Endothelial cell of umbilical vein (primary cell): ENCODE results near the gene PLCG2. TPM values are rescaled to one million over a fixed set of nuclear protein-coding genes. Genes with fewer than 3 reads are reported as not detected.
"Not testable (repeated sequence)": the region's sequence is repeated elsewhere in the genome, so short reads cannot be mapped to it uniquely, and the experiment has no call there.

Source experiments
- BruUV-seq: library from RNA; stranded (reverse); fragments of 400-500 nt; replicated peaks from 2 replicates; lab custom pipeline; 2021; lab: Mats Ljungman, UMichigan
- CTCF ChIA-PET: fragments of 300-600, 350-600 bp; sonication (Branson Sonifier 250); formaldehyde crosslinking; loops from one replicate; lab custom pipeline; 2021; ENCODE audit warnings: antibody characterized with exemption, inconsistent platforms; lab: Charles Lee
- POLR2A ChIA-PET: fragments of 300-600, 350-600 bp; sonication (Branson Sonifier 250); formaldehyde crosslinking; loops from one replicate; lab custom pipeline; 2021; ENCODE audit warnings: antibody characterized with exemption, inconsistent platforms; lab: Charles Lee
- DNase-seq: peaks from one replicate; pipeline ENCODE4 v3.0.0-alpha.2; 2011; ENCODE audit warnings: low read depth, low spot score
- FAIRE-seq: peaks from 2 replicates; lab custom pipeline; 2011; peaks lifted over from hg19 to GRCh38; lab: Jason Lieb, UNC
- H2AFZ ChIP-seq: 2 replicates; pipeline ENCODE4 v1.6.0; 2012; ENCODE audit warnings: low read depth, low read length, control low read depth, inconsistent platforms
- H3K27ac ChIP-seq: 2 replicates; pipeline ENCODE4 v1.5.1; 2011; ENCODE audit warnings: low read depth, mild to moderate bottlenecking, control low read depth, low read length, moderate library complexity; ENCODE audit not compliant: insufficient read depth
- H3K27me3 ChIP-seq, 2 experiments: 2 replicates each; pipeline versions ENCODE4 v1.6.0 to v1.6.1; 2011; ENCODE audit warnings: low read length in 2 of 2, mixed read lengths in 1 of 2; ENCODE audit not compliant: control insufficient read depth in 2 of 2, insufficient read depth in 2 of 2
- H3K36me3 ChIP-seq, 2 experiments: 2 replicates in 1 of 2; 3 replicates in 1 of 2; pipeline ENCODE4 v1.5.1; 2011; ENCODE audit warnings: low read length in 2 of 2, mild to moderate bottlenecking in 1 of 2, moderate library complexity in 1 of 2; ENCODE audit not compliant: control insufficient read depth in 2 of 2, insufficient read depth in 2 of 2; ENCODE audit errors: extremely low read depth in 1 of 2
- H3K4me1 ChIP-seq: 3 replicates; pipeline ENCODE4 v1.5.1; 2011; ENCODE audit warnings: mild to moderate bottlenecking, low read length; ENCODE audit not compliant: control insufficient read depth, insufficient read depth; ENCODE audit errors: extremely low read depth
- H3K4me2 ChIP-seq: 2 replicates; pipeline ENCODE4 v1.6.1; 2011; ENCODE audit warnings: low read length, control low read depth, mixed read lengths; ENCODE audit not compliant: insufficient read depth
- H3K4me3 ChIP-seq, 3 experiments: fragments of 200-600 bp in 1 of 3; sonication (generic), shearing (Covaris generic) in 1 of 3; replicated peaks in 1 of 3; 2 replicates each; pipeline ENCODE4 v1.5.1; 2011 to 2016; ENCODE audit warnings: control low read depth in 3 of 3, low read length in 3 of 3, mild to moderate bottlenecking in 2 of 3, inconsistent platforms in 1 of 3, low read depth in 1 of 3, moderate library complexity in 1 of 3; ENCODE audit not compliant: insufficient read depth in 1 of 3
- H3K79me2 ChIP-seq: 2 replicates; pipeline ENCODE4 v1.6.0; 2012; ENCODE audit warnings: low read length, inconsistent platforms; ENCODE audit not compliant: control insufficient read depth, insufficient read depth
- H3K9ac ChIP-seq: replicated peaks from 2 replicates; pipeline ENCODE3; 2011; ENCODE audit warnings: low read length, control low read depth; ENCODE audit not compliant: insufficient read depth; ENCODE audit errors: extremely low read depth
- H3K9me1 ChIP-seq: replicated peaks from 3 replicates; pipeline ENCODE4 v1.6.0; 2011; ENCODE audit warnings: mild to moderate bottlenecking, low read length; ENCODE audit not compliant: control insufficient read depth, insufficient read depth; ENCODE audit errors: extremely low read depth
- H3K9me3 ChIP-seq: replicated peaks from 2 replicates; pipeline ENCODE4 v1.5.1; 2012; ENCODE audit warnings: low read length, inconsistent platforms; ENCODE audit not compliant: control insufficient read depth, insufficient read depth
- H4K20me1 ChIP-seq: replicated peaks from 2 replicates; pipeline ENCODE3; 2011; ENCODE audit warnings: mild to moderate bottlenecking, low read length; ENCODE audit not compliant: control insufficient read depth, insufficient read depth; ENCODE audit errors: extremely low read depth
- CTCF ChIP-seq, 2 donors: IDR thresholded peaks; 1 replicate in 1 of 2; 2 replicates in 1 of 2; pipeline ENCODE4 v1.5.1; 2011; ENCODE audit warnings: low read length in 2 of 2, mild to moderate bottlenecking in 2 of 2, moderate library complexity in 2 of 2, control low read depth in 1 of 2, inconsistent platforms in 1 of 2, low read depth in 1 of 2; ENCODE audit not compliant: insufficient read depth in 1 of 2; ENCODE audit errors: extremely low read depth in 1 of 2
- EZH2 ChIP-seq: IDR thresholded peaks from 2 replicates; pipeline ENCODE4 v1.6.1; 2012; ENCODE audit warnings: borderline replicate concordance, low read depth, mild to moderate bottlenecking, moderate library complexity, low read length, inconsistent platforms; ENCODE audit not compliant: severe bottlenecking
- FOS ChIP-seq: IDR thresholded peaks from 2 replicates; pipeline ENCODE4 v1.6.1; 2011; ENCODE audit warnings: mild to moderate bottlenecking, low read length, moderate library complexity, borderline replicate concordance; ENCODE audit not compliant: insufficient read depth
- GATA2 ChIP-seq: IDR thresholded peaks from 2 replicates; pipeline ENCODE4 v1.7.0; 2011; ENCODE audit warnings: low read depth, mild to moderate bottlenecking, moderate library complexity, mixed read lengths, low read length; ENCODE audit not compliant: insufficient read length, insufficient read depth
- JUN ChIP-seq: IDR thresholded peaks from 2 replicates; pipeline ENCODE4 v1.6.1; 2011; ENCODE audit warnings: borderline replicate concordance, low read depth; ENCODE audit not compliant: insufficient read length, insufficient read depth
- MAX ChIP-seq: IDR thresholded peaks from 2 replicates; pipeline ENCODE4 v1.6.1; 2011; ENCODE audit not compliant: insufficient read depth, insufficient read length
- MYC ChIP-seq: IDR thresholded peaks from one replicate; pipeline ENCODE4 v1.6.1; 2011; ENCODE audit warnings: mild to moderate bottlenecking, low read depth, low read length
- POLR2A ChIP-seq: IDR thresholded peaks from 2 replicates; pipeline ENCODE4 v1.6.1; 2012; ENCODE audit warnings: low read depth, mild to moderate bottlenecking, control low read depth, low read length
- POLR2AphosphoS5 ChIP-seq: IDR thresholded peaks from 2 replicates; pipeline ENCODE4 v1.6.1; 2012; ENCODE audit warnings: low read depth, mild to moderate bottlenecking, control low read depth, low read length, moderate library complexity; ENCODE audit not compliant: insufficient read depth
- dilution Hi-C: fragments of 300-500 bp; cut with MboI; formaldehyde crosslinking; loops from one replicate; pipeline ENCODE4 v1.15.0; 2019; ENCODE audit warnings: low sequenced_read_pairs; ENCODE audit not compliant: extremely low pct_ligation_motif_present
- intact Hi-C: fragments of 100-400 bp; cut with micrococcal nuclease; formaldehyde crosslinking; loops from one replicate; pipeline ENCODE4 v1.10.0; 2022
- polyA plus RNA-seq, 4 experiments: library from polyadenylated mRNA; depleted of rRNA in 3 of 4; stranded (reverse) in 3 of 4; unstranded in 1 of 4; fragments of >200 nt; gene quantifications; 2 replicates each; pipeline versions ENCODE4 v1.2.1 to v1.2.3, GENCODE V29; 2011 to 2012; ENCODE audit warnings: missing spikeins in 1 of 4
- total RNA-seq: library from RNA; stranded (reverse); gene quantifications from 2 replicates; pipeline ENCODE4 v1.2.3, GENCODE V29; 2021

Gene PLCG2
- total and polyA plus RNA-seq, 2 donors (not counting 3 experiments of a cell fraction or from before 2014, with no cell fraction given), result 10.8 to 13.6 TPM

- intact Hi-C loops, result no loop called here
- H3K79me2 ChIP-seq, result no peaks in the 10 kb centered on the region
- dilution Hi-C loops, result no loop called here
- CTCF ChIA-PET, result interaction anchor here (0.8 to 1.1 kb wide), 2 partner anchors 16 to 86 kb away, joined by 3 read pairs; no protein-coding TSS in a partner anchor
- no peak overlapping the region for H3K27ac ChIP-seq
- no peak overlapping the region for H2AFZ ChIP-seq
- H3K4me2 ChIP-seq, result no peak overlapping the region
- POLR2A ChIA-PET, result no interaction called here
- FAIRE-seq (no peak), DNase-seq (no peak)
- no peak overlapping the region for H3K4me3 ChIP-seq
- TF ChIP-seq POLR2A (no peak), CTCF (IDR thresholded peaks at IDR 0.05; ENCODE audit: extremely low read depth in 1 of 2, insufficient read depth in 1 of 2, low read depth in 1 of 2, low read length in 2 of 2) (no peak), JUN (no peak), MYC (no peak), MAX (no peak), POLR2AphosphoS5 (no peak), EZH2 (no peak), FOS (no peak), GATA2 (no peak)
- no peaks in the 10 kb centered on the region for H3K9me1 ChIP-seq
- no peak overlapping the region for H3K9ac ChIP-seq
- H3K36me3 ChIP-seq, result no peaks in the 10 kb centered on the region
- no peaks in the 10 kb centered on the region for H3K4me1 ChIP-seq
- no TSS peak for BruUV-seq
- H3K27me3 ChIP-seq, result peaks cover 0 to 2% of the 10 kb centered on the region in 2 experiments
- H3K9me3 ChIP-seq, result no peaks in the 10 kb centered on the region
- H4K20me1 ChIP-seq, result no peaks in the 10 kb centered on the region
Observed at GRCh38 chr16:81975637-81976036, 196.5 kb downstream of the PLCG2 start.

GRCh38 chr16:81977335-81977942, 198.3 kb downstream of the PLCG2 start:
- H3K9me3 ChIP-seq, H3K4me2 ChIP-seq, POLR2A ChIA-PET, H3K36me3 ChIP-seq, H3K9ac ChIP-seq, BruUV-seq, H2AFZ ChIP-seq, H3K4me1 ChIP-seq, H3K9me1 ChIP-seq, CTCF ChIA-PET, H3K27me3 ChIP-seq, intact Hi-C loops, H4K20me1 ChIP-seq, FAIRE-seq, H3K27ac ChIP-seq, H3K4me3 ChIP-seq, dilution Hi-C loops, H3K79me2 ChIP-seq, DNase-seq: not testable (repeated sequence)
